ENCODE measurements around the gene SNTB2. TPM values are rescaled to one million over a fixed set of nuclear protein-coding genes. Genes with fewer than 3 reads are reported as not detected.
A peak's percentile ranks its signal among the peaks of the same experiment; 100 is the strongest.

Gene SNTB2
- total and polyA plus RNA-seq, 2 donors (not counting 1 experiment from before 2014, with no cell fraction given) = 51.8 to 63.3 TPM

DNA sequence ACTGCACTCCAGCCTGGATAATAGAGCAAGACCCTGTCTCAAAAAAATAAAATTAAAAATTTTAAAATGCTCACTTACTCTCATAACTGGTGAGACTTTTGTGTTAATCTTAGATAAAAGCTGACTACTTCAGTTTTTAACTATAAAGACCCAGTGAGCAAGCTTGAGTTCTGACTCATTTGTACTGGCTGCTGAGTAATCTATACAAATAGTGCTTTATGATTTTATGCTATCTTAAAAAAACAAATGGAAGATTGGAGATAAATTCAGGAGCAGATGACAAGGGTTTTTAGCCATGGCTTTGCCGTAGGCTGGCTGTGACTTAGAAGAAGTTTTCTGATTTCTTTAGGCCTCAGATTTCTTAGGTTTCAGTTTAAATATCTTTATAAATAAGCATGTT, 30.5 kb downstream of the SNTB2 start:
- peak overlapping the region; percentile 70 for H3K4me2 ChIP-seq (ENCODE audit: extremely low read depth, insufficient read depth, low read length)
- peak overlapping the region in 2 of 4 experiments; percentile 5 to 34 for H3K4me3 ChIP-seq (replicated peaks in 1 of 4; ENCODE audit: control extremely low read depth in 1 of 4, insufficient read depth in 1 of 4, low read depth in 3 of 4, low read length in 4 of 4)
- TF ChIP-seq EZH2 (IDR thresholded peaks at IDR 0.05; ENCODE audit: low read length, missing control alignments) = no peak
- TF ChIP-seq, protein P1, sequence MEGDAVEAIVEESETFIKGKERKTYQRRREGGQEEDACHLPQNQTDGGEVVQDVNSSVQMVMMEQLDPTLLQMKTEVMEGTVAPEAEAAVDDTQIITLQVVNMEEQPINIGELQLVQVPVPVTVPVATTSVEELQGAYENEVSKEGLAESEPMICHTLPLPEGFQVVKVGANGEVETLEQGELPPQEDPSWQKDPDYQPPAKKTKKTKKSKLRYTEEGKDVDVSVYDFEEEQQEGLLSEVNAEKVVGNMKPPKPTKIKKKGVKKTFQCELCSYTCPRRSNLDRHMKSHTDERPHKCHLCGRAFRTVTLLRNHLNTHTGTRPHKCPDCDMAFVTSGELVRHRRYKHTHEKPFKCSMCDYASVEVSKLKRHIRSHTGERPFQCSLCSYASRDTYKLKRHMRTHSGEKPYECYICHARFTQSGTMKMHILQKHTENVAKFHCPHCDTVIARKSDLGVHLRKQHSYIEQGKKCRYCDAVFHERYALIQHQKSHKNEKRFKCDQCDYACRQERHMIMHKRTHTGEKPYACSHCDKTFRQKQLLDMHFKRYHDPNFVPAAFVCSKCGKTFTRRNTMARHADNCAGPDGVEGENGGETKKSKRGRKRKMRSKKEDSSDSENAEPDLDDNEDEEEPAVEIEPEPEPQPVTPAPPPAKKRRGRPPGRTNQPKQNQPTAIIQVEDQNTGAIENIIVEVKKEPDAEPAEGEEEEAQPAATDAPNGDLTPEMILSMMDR (conservative IDR thresholded peaks at IDR 0.05 in 1 of 2, IDR thresholded peaks at IDR 0.05 in 1 of 2; ENCODE audit: low read depth in 1 of 2, low read length in 2 of 2) = no peak
- H4K20me1 ChIP-seq (ENCODE audit: control insufficient read depth, extremely low read depth, insufficient read depth, low read length) = no peaks in the 10 kb centered on the region
- H3K27ac ChIP-seq (ENCODE audit: insufficient read depth, low read length) = no peak overlapping the region
- H3K4me1 ChIP-seq (ENCODE audit: control insufficient read depth, extremely low read depth, insufficient read depth, low read length) = peaks cover 19% of the 10 kb centered on the region
- H3K36me3 ChIP-seq (ENCODE audit: control insufficient read depth, insufficient read depth, low read length) = no peaks in the 10 kb centered on the region
- no peak overlapping the region for H2AFZ ChIP-seq (ENCODE audit: low read length)
- DNase-seq (ENCODE audit: low read depth in 2 of 2) = peak; percentile 78 to 80
- H3K9me3 ChIP-seq (ENCODE audit: control insufficient read depth, insufficient read depth, low read depth, low read length) = no peaks in the 10 kb centered on the region
- no peak overlapping the region for H3K9ac ChIP-seq (ENCODE audit: insufficient read depth, low read length)
- no peaks in the 10 kb centered on the region for H3K27me3 ChIP-seq (ENCODE audit: control insufficient read depth, insufficient read depth, low read length)
- peaks cover 66% of the 10 kb centered on the region for H3K79me2 ChIP-seq (ENCODE audit: control insufficient read depth, insufficient read depth, low read length)

DNA sequence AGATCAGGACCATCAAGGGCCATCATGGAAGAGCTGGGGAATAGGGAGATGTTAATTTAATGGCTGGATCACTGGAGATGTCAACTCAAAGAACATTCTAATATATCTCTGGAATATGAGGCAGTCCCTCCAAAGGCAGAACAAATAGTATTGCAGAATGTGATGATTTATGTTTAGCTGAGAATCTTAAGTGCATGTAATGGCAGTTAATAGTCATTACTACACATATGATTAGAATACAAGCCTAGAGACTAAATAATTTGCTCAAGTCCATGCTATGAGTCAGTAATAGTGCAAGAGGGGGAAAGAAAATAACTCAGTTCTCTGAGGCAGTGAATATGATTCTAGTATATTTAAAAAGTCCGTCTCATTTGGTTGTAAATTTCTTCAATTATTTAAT, 32.3 kb downstream of the SNTB2 start:
- Histone ChIP-seq H3K9me3 (ENCODE audit: control insufficient read depth, insufficient read depth, low read depth, low read length) (no peaks in the 10 kb centered on the region), H3K4me2 (ENCODE audit: extremely low read depth, insufficient read depth, low read length) (no peak overlapping the region), H3K9ac (ENCODE audit: insufficient read depth, low read length) (no peak overlapping the region), H3K36me3 (ENCODE audit: control insufficient read depth, insufficient read depth, low read length) (no peaks in the 10 kb centered on the region), H3K79me2 (ENCODE audit: control insufficient read depth, insufficient read depth, low read length) (peaks cover 60% of the 10 kb centered on the region), H2AFZ (ENCODE audit: low read length) (no peak overlapping the region), H3K4me3 (replicated peaks in 1 of 4; ENCODE audit: control extremely low read depth in 1 of 4, insufficient read depth in 1 of 4, low read depth in 3 of 4, low read length in 4 of 4) (no peak overlapping the region), H3K27me3 (ENCODE audit: control insufficient read depth, insufficient read depth, low read length) (no peaks in the 10 kb centered on the region), H3K4me1 (ENCODE audit: control insufficient read depth, extremely low read depth, insufficient read depth, low read length) (peaks cover 19% of the 10 kb centered on the region), H3K27ac (ENCODE audit: insufficient read depth, low read length) (no peak overlapping the region), H4K20me1 (ENCODE audit: control insufficient read depth, extremely low read depth, insufficient read depth, low read length) (no peaks in the 10 kb centered on the region)
- DNase-seq (ENCODE audit: low read depth in 2 of 2) = peak in 1 of 2 donors; percentile 33
- TF ChIP-seq, protein P1 (conservative IDR thresholded peaks at IDR 0.05 in 1 of 2, IDR thresholded peaks at IDR 0.05 in 1 of 2; ENCODE audit: low read depth in 1 of 2, low read length in 2 of 2) = no peak
- no peak for TF ChIP-seq EZH2 (IDR thresholded peaks at IDR 0.05; ENCODE audit: low read length, missing control alignments)

DNA sequence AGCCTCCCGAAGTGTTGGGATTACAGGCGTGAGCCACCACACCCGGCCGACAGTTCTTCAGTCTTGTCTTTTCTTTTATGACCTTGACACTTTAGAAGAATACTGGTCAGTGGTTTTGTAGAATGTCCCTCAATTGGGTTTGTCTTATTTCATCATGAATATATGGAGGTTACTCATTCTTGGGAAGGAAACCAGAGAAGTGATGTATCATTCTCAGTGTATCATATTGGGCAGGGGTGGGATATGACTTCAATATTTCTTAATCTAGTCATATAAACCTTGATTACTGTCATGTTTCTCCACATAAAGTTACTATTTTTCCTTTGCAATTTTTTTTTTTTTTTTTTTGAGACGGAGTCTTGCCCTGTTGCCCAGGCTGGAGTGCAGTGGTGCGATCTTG, 36.9 kb downstream of the SNTB2 start:
- H3K27me3 ChIP-seq (ENCODE audit: control insufficient read depth, insufficient read depth, low read length) = no peaks in the 10 kb centered on the region
- H3K9ac ChIP-seq (ENCODE audit: insufficient read depth, low read length) = no peak overlapping the region
- TF ChIP-seq, protein P1 (conservative IDR thresholded peaks at IDR 0.05 in 1 of 2, IDR thresholded peaks at IDR 0.05 in 1 of 2; ENCODE audit: low read depth in 1 of 2, low read length in 2 of 2) = no peak
- TF ChIP-seq EZH2 (IDR thresholded peaks at IDR 0.05; ENCODE audit: low read length, missing control alignments) = no peak
- H3K9me3 ChIP-seq (ENCODE audit: control insufficient read depth, insufficient read depth, low read depth, low read length) = no peaks in the 10 kb centered on the region
- H3K4me2 ChIP-seq (ENCODE audit: extremely low read depth, insufficient read depth, low read length) = no peak overlapping the region
- H3K79me2 ChIP-seq (ENCODE audit: control insufficient read depth, insufficient read depth, low read length) = peaks cover 66% of the 10 kb centered on the region
- no peak overlapping the region for H3K27ac ChIP-seq (ENCODE audit: insufficient read depth, low read length)
- H3K4me1 ChIP-seq (ENCODE audit: control insufficient read depth, extremely low read depth, insufficient read depth, low read length) = peaks cover 9% of the 10 kb centered on the region
- H2AFZ ChIP-seq (ENCODE audit: low read length) = no peak overlapping the region
- H4K20me1 ChIP-seq (ENCODE audit: control insufficient read depth, extremely low read depth, insufficient read depth, low read length) = no peaks in the 10 kb centered on the region
- DNase-seq (ENCODE audit: low read depth in 2 of 2) = peak; percentile 59 to 62
- H3K36me3 ChIP-seq (ENCODE audit: control insufficient read depth, insufficient read depth, low read length) = no peaks in the 10 kb centered on the region
- no peak overlapping the region for H3K4me3 ChIP-seq (replicated peaks in 1 of 4; ENCODE audit: control extremely low read depth in 1 of 4, insufficient read depth in 1 of 4, low read depth in 3 of 4, low read length in 4 of 4)
